Suppressor macrophage treated with lipopolysaccharide for 1 hour (primary cell): ENCODE data around the gene CIBAR2.

Experiments
- DNase-seq, 3 donors: peaks; one replicate each; pipeline ENCODE4 v3.0.0-alpha.2; 2020 to 2022

CIBAR2 gene

GRCh38 chr16:85081765-85082164 lies 30.5 kb downstream of the CIBAR2 start:
- no peak for DNase-seq

- no peak for DNase-seq
Measured at GRCh38 chr16:85081038-85081437, 31.2 kb downstream of the CIBAR2 start.

GRCh38 chr16:85079785-85080570 lies 32.3 kb downstream of the CIBAR2 start:
- DNase-seq: no peak

GRCh38 chr16:85078952-85079351 lies 33.3 kb downstream of the CIBAR2 start:
- DNase-seq: no peak

- DNase-seq: no peak
Measured at GRCh38 chr16:85078226-85078625, 34.0 kb downstream of the CIBAR2 start.

GRCh38 chr16:85077576-85078125 lies 34.6 kb downstream of the CIBAR2 start:
- no peak for DNase-seq

GRCh38 chr16:85077039-85077438 lies 35.2 kb downstream of the CIBAR2 start:
- DNase-seq: no peak

GRCh38 chr16:85075236-85075924 lies 36.9 kb downstream of the CIBAR2 start:
- no peak for DNase-seq

GRCh38 chr16:85074225-85074914 lies 37.9 kb downstream of the CIBAR2 start:
- no peak for DNase-seq

GRCh38 chr16:85072947-85073346 lies 39.3 kb downstream of the CIBAR2 start:
- DNase-seq: no peak

- DNase-seq: peak; percentile 49 to 63 (median 50)
Measured at GRCh38 chr16:85072076-85072860, 40.0 kb downstream of the CIBAR2 start.

- no peak for DNase-seq
Measured at GRCh38 chr16:85069171-85069570, 43.1 kb downstream of the CIBAR2 start.

GRCh38 chr16:85068746-85069145 lies 43.5 kb downstream of the CIBAR2 start:
- no peak for DNase-seq

- no peak for DNase-seq
Measured at GRCh38 chr16:85067426-85067825, 44.8 kb downstream of the CIBAR2 start.

- DNase-seq: no peak
Measured at GRCh38 chr16:85067024-85067423, 45.2 kb downstream of the CIBAR2 start.

- DNase-seq: no peak
Measured at GRCh38 chr16:85066346-85066885, 45.9 kb downstream of the CIBAR2 start.

- DNase-seq: no peak
Measured at GRCh38 chr16:85065099-85065498, 47.2 kb downstream of the CIBAR2 start.

GRCh38 chr16:85064186-85064585 lies 48.1 kb downstream of the CIBAR2 start:
- DNase-seq: no peak

- peak; percentile 51 to 56 (median 53) for DNase-seq
Measured at GRCh38 chr16:85062845-85063244, 49.4 kb downstream of the CIBAR2 start.

GRCh38 chr16:85062323-85062722 lies 49.9 kb downstream of the CIBAR2 start:
- DNase-seq: no peak

- DNase-seq: peak; percentile 91 to 93 (median 93)
Measured at GRCh38 chr16:85061566-85061965, 50.7 kb downstream of the CIBAR2 start.

- no peak for DNase-seq
Measured at GRCh38 chr16:85058909-85059308, 53.4 kb downstream of the CIBAR2 start.
